OCI-LY1 (cell line): ENCODE measurements around the gene USP25.

Experiments
- H2AFZ ChIP-seq: fragments of 200-600 bp; sonication (generic), shearing (Covaris generic); 2 replicates; pipeline ENCODE4 v1.6.0; 2014; ENCODE audit warnings: antibody characterized with exemption, mild to moderate bottlenecking, low read length
- H3F3A ChIP-seq: fragments of 200-600 bp; sonication (generic), shearing (Covaris generic); 2 replicates; pipeline ENCODE4 v1.6.0; 2014; ENCODE audit warnings: mild to moderate bottlenecking, antibody characterized with exemption, low read length, moderate library complexity; ENCODE audit not compliant: insufficient read depth
- H3K27ac ChIP-seq: fragments of 200-600 bp; sonication (generic); 2 replicates; pipeline ENCODE4 v1.5.1; 2014; ENCODE audit warnings: low read length, mixed run types, mild to moderate bottlenecking, low read depth; ENCODE audit not compliant: poor library complexity, severe bottlenecking
- H3K27me3 ChIP-seq: fragments of 200-600 bp; sonication (generic); 2 replicates; pipeline ENCODE4 v1.6.0; 2014; ENCODE audit warnings: antibody characterized with exemption, mild to moderate bottlenecking, low read length, moderate library complexity; ENCODE audit not compliant: insufficient read depth
- H3K36me3 ChIP-seq: fragments of 200-600 bp; sonication (generic); 2 replicates; pipeline ENCODE4 v1.6.1; 2014; ENCODE audit warnings: mild to moderate bottlenecking, antibody characterized with exemption, low read length, moderate library complexity, mixed read lengths; ENCODE audit not compliant: insufficient read depth
- H3K4me1 ChIP-seq: fragments of 200-600 bp; sonication (generic); 2 replicates; pipeline ENCODE4 v1.5.1; 2014; ENCODE audit warnings: mild to moderate bottlenecking, low read length, moderate library complexity; ENCODE audit not compliant: insufficient read depth, severe bottlenecking
- H3K4me2 ChIP-seq: fragments of 200-600 bp; sonication (generic), shearing (Covaris generic); 2 replicates; pipeline ENCODE4 v1.6.1; 2014; ENCODE audit warnings: low read length
- H3K4me3 ChIP-seq: fragments of 200-600 bp; sonication (generic); 2 replicates; pipeline ENCODE4 v1.5.1; 2014; ENCODE audit warnings: low read length, low read depth, mild to moderate bottlenecking, mixed read lengths; ENCODE audit not compliant: poor library complexity, severe bottlenecking
- H3K79me2 ChIP-seq: fragments of 200-600 bp; shearing (Covaris generic); 2 replicates; pipeline ENCODE4 v1.6.1; 2016; ENCODE audit warnings: mixed run types, low read length, mixed read lengths; ENCODE audit not compliant: insufficient read depth
- H3K9ac ChIP-seq: fragments of 200-600 bp; sonication (generic), shearing (Covaris generic); 2 replicates; pipeline ENCODE4 v1.6.1; 2014; ENCODE audit warnings: mild to moderate bottlenecking, low read length, mixed read lengths
- H3K9me2 ChIP-seq: fragments of 200-600 bp; sonication (generic), shearing (Covaris generic); 2 replicates; pipeline ENCODE4 v1.6.1; 2014; ENCODE audit warnings: low read depth, mild to moderate bottlenecking, low read length, mixed read lengths
- H3K9me3 ChIP-seq: fragments of 200-600 bp; shearing (Covaris generic); 2 replicates; pipeline ENCODE4 v1.6.1; 2014; ENCODE audit warnings: low read length, mixed read lengths
- H4K20me1 ChIP-seq: fragments of 200-600 bp; sonication (generic), shearing (Covaris generic); 2 replicates; pipeline ENCODE4 v1.6.0; 2016; ENCODE audit warnings: mild to moderate bottlenecking, low read length; ENCODE audit not compliant: insufficient read depth
- CTCF ChIP-seq: fragments of 200-600 bp; sonication (generic), shearing (Covaris generic); IDR thresholded peaks from 2 replicates; pipeline ENCODE4 v1.5.1; 2017; ENCODE audit warnings: mild to moderate bottlenecking, antibody characterized with exemption, low read length, moderate library complexity, mixed read lengths
- EZH2 ChIP-seq: fragments of 200-600 bp; sonication (generic), shearing (Covaris generic); IDR thresholded peaks from 2 replicates; pipeline ENCODE4 v1.8.0; 2017; ENCODE audit warnings: borderline replicate concordance, mixed run types, mild to moderate bottlenecking, antibody characterized with exemption, low read length, moderate library complexity, mixed read lengths

Gene USP25

GRCh38 chr21:15928196-15928595 lies 198.4 kb downstream of the USP25 start:
- H3K27me3 ChIP-seq = no peaks in the 10 kb centered on the region
- H3K79me2 ChIP-seq = no peaks in the 10 kb centered on the region
- no peak overlapping the region for H3K27ac ChIP-seq
- H3K9me3 ChIP-seq = no peaks in the 10 kb centered on the region
- H3K4me3 ChIP-seq = no peak overlapping the region
- TF ChIP-seq EZH2 (no peak), CTCF (no peak)
- H2AFZ ChIP-seq = no peak overlapping the region
- H3K4me2 ChIP-seq = no peak overlapping the region
- no peaks in the 10 kb centered on the region for H3K9me2 ChIP-seq
- H3K36me3 ChIP-seq = no peaks in the 10 kb centered on the region
- H4K20me1 ChIP-seq = no peaks in the 10 kb centered on the region
- no peaks in the 10 kb centered on the region for H3F3A ChIP-seq
- H3K4me1 ChIP-seq = no peaks in the 10 kb centered on the region
- no peak overlapping the region for H3K9ac ChIP-seq

- Histone ChIP-seq H4K20me1 (no peaks in the 10 kb centered on the region), H3K36me3 (no peaks in the 10 kb centered on the region)
- TF ChIP-seq CTCF = no peak
- TF ChIP-seq EZH2 = no peak
Measured at GRCh38 chr21:15928686-15929425, 199.1 kb downstream of the USP25 start.

GRCh38 chr21:15929536-15929935 lies 199.8 kb downstream of the USP25 start:
- Histone ChIP-seq H3K79me2 (no peaks in the 10 kb centered on the region), H3K9me2 (no peaks in the 10 kb centered on the region), H3K9me3 (no peaks in the 10 kb centered on the region), H3K9ac (no peak overlapping the region), H3F3A (no peaks in the 10 kb centered on the region), H3K4me1 (no peaks in the 10 kb centered on the region), H2AFZ (no peak overlapping the region), H3K27me3 (no peaks in the 10 kb centered on the region), H3K4me2 (no peak overlapping the region), H3K36me3 (no peaks in the 10 kb centered on the region), H4K20me1 (no peaks in the 10 kb centered on the region), H3K27ac (no peak overlapping the region), H3K4me3 (no peak overlapping the region)
- TF ChIP-seq CTCF = no peak
- TF ChIP-seq EZH2 = no peak

More at GRCh38 chr21:15928686-15929425, 199.1 kb downstream of the USP25 start:
- Histone ChIP-seq H3K9me2 (no peaks in the 10 kb centered on the region), H3K4me3 (no peak overlapping the region), H3K9me3 (no peaks in the 10 kb centered on the region), H3K4me1 (no peaks in the 10 kb centered on the region), H3K27me3 (no peaks in the 10 kb centered on the region), H2AFZ (no peak overlapping the region), H3K4me2 (no peak overlapping the region), H3K27ac (no peak overlapping the region), H3K79me2 (no peaks in the 10 kb centered on the region), H3F3A (no peaks in the 10 kb centered on the region), H3K9ac (no peak overlapping the region)
